Measurements from ENCODE around the gene PTGES3.

Gene PTGES3

DNA sequence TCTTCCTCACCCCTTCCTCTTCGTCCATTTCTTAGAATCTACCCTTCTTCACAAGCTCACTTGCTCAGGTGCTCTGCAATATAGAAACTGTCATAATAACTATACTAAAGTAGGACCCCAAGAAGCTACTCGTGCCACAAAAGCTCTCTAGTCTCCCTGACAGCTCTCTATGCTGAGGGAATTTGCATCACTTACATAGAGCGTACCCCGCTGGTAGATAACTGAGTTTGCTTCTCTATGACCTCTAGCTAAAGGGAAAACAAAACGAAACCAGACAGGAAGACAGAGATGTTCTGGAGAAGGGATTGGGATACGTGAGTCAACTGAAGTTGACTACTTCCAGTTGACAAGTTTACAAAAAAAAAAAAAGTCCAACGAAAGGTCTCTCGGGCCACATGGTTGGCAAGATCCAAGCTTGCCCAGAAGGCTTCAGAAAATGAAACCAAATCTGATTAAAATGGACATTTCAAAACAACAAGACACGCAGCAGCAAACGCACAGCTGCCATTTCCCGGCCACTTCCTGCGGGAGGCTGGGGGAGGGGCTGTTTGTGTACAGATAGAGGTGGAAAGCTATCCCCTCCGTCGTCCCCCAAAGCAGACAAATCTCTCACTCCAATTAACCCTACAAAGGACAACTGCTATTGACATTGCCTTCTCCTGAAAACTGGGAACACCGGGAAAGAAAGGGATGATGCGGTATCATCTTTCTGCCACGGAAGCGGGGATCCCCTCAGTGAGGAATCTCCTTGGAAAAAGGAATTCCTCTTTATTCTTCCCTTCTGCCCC is 59.2 kb downstream of the PTGES3 start:
- DNase-seq (ENCODE audit: low spot score): peak; percentile 52

DNA sequence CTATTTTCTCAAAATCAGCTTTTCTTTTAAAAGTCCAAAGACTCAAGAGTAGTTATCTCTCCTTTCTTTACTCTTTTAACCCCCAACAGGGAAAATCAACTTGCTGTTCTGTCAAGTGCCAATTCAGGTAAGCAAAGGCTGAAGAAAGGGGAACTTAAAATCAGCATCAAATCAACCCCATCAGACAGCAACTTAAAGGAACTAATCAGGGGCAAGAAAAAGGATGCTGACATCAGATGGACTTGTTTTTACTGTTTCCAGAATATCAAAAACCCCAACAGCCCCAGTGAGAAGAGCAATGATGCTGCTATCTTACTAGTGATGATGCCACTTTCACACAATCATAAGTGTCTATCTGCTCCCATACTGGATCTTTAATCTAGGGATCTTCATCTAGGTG is 61.4 kb downstream of the PTGES3 start:
- no peak for DNase-seq (ENCODE audit: low spot score)

DNA sequence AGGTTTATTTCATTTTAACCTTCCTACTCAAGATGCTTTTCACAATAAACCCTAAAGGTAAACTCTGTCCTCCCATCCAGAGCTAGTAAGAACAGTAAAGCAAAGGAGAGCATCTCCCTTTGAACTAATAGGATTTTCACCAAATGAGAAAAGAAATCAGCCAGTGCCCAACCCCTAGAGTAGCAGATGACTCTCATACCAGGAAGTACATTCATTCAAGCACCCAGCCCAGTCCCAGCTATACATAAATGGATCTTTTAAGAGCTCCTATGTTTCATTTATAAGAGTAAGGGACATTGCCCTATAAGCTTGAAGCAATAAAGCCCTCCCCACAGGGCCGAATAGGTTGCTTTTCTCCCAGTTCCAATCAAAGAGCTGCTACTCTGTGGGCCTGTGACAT is 65.5 kb downstream of the PTGES3 start:
- DNase-seq (ENCODE audit: low spot score): no peak

DNA sequence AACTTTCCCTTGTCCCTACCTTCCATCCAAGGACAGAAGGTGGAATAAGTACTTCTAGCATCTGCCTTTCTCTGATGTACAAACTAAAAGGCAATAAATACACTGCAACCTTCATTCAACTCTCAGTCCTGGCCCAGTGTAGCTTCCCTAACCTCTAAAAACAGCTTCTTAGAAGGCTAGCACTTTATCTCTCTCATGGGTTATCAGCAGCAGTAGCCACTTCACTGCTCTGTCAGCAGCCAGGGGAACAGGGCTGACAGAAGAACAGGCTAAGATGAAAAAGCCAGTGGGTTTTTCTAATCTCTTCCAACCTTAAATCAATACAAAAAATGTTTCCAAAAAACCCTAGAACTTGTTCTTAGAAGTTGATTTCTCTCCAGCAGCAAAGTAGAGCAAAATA is 71.2 kb downstream of the PTGES3 start:
- no peak for DNase-seq (ENCODE audit: low spot score)

DNA sequence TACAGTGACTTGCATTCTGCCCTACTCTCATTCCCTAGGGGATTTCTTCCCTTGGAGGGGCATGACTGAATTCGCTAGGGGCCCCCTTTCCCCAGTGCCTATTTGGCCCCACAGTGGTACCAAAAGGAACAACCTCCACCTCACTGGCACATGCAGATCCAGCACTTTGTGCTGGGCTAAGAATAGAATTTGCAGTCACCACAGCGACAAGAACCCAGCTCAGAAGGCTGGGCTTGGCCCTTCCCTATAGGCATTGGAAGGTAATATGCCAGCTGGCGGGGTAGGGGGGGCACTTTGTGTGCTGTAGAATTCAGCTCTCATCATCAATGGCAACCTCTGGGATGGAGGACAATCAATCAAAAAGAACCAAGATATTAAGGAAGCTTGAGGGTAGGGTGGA is 71.8 kb downstream of the PTGES3 start:
- DNase-seq (ENCODE audit: low spot score): no peak

DNA sequence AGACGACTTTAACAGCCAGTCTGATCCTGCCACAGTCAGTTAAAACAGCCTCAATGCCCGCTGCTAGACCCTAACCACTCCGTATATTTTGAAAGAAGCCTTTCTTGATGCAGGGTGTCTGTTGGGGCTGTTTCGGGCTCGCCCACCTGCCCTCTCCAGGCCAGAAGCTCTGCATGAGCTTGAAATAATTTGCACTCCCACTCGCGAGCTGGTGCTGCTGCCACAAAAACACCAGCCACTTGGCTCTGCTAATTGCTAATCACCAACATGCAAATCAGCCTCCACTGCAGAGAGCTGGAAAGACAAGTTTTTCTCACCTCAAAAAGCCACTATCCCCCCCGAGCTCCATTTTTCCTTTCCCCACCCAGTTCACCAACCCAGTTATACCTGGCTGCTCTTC is 73.5 kb downstream of the PTGES3 start:
- DNase-seq (ENCODE audit: low spot score): no peak
